HG02610 (cell line): ENCODE measurements around the gene MYL9.

Source experiments
- ATAC-seq: cut with Tn5 transposase; IDR thresholded peaks from one replicate; pipeline ENCODE4 v1.9.1; 2021; ENCODE audit warnings: mild to moderate bottlenecking, moderate library complexity; ENCODE audit not compliant: unreplicated experiment

Gene MYL9

GRCh38 chr20:36525620-36526365 lies 15.5 kb upstream of the MYL9 start:
- ATAC-seq: no peak

DNA sequence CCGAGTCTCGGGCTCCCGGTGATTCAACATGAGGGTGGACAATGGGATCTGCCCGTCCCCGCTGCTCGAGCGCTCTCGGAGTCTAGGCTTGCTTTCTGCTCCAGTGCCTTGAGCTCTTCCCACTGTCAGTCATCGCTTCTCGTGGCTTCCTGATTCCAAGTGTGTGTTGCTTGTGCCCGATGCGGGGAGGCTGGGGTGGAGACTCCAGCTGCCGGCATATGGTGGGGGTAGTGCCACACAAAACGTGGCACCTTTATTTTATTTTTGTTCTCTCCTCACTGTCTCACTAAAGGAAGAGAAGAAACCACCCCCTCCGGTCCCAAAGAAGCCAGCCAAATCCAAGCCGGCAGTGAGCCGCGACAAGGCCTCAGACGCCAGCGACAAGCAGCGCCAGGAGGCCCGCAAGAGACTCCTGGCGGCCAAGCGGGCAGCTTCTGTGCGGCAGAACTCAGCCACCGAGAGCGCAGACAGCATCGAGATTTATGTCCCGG lies 14.8 kb upstream of the MYL9 start:
- ATAC-seq: no peak

GRCh38 chr20:36527331-36528125 lies 13.8 kb upstream of the MYL9 start:
- no peak for ATAC-seq

- no peak for ATAC-seq
Observed at GRCh38 chr20:36528176-36528874, 13.0 kb upstream of the MYL9 start.

GRCh38 chr20:36528875-36529417 lies 12.4 kb upstream of the MYL9 start:
- no peak for ATAC-seq

DNA sequence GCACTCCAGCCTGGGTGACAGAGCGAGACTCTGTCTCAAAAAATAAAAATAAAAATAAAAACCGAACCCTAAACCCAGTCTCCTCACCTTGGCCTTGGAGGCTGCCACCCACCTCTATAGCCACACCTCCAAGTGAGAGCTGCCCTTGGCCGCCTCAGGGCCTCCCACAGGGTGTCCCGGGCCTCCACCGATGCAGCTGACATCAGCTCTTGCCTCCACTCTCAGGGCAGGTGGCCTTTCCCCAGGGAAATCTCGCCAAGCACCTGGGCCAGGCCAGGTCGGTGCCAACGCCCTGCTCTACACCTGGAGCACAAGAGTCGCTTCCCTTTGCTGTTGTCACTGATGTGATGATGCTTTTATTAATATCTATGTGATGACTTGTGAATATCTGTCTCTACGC lies 8.9 kb upstream of the MYL9 start:
- no peak for ATAC-seq

DNA sequence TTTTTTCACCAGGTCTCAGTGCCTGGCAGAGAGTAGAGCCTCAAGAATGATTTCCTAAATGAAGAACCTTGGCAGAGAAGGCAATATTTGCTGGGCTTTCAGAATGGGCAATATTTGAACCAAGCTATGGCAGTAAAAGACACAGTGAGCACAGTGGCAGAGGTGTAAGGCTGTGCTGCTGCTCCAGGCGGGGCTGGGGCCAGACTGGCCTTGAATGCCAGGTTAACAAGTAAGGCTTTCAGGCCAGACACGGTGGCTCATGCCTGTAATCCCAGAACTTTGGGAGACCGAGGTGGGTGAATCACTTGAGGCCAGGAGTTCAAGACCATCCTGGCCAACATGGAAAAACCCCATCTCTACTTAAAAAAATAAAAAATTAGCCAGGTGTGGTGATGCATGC lies 8.5 kb upstream of the MYL9 start:
- ATAC-seq: no peak

GRCh38 chr20:36538026-36538722 lies 3.1 kb upstream of the MYL9 start:
- no peak for ATAC-seq

DNA sequence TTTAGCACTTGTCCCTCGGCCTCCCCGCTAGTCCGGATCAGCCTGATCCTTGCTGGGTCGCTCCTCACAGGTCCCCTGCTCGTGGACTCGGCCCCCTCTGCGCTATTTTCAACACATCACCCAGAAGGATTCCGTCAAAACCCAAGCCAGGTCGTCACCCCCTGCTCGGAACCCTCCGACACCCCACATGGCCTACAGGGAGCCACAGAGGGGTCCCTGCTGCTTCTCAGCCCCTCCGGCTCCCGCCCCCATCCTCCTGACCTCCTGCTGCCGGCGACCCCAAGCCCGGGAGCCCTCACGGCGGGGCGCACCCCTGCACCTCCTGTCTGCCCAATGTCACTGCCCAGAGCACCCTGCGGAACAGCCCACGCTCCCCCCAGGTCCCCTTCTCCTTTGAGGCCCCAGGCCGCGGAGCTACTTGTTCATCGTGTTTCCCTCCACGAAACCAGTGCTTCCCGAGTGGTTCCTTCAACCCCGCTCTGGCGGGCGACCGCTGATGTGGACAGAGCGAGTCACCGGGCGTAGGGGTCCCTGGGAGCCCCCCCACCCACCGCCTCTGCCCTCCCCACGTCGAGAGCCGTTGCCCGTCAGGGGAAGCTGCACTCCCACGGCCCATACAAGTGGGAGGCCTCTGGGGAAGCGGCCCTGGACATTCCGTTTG lies 638 bp upstream of the MYL9 start:
- ATAC-seq: no peak

DNA sequence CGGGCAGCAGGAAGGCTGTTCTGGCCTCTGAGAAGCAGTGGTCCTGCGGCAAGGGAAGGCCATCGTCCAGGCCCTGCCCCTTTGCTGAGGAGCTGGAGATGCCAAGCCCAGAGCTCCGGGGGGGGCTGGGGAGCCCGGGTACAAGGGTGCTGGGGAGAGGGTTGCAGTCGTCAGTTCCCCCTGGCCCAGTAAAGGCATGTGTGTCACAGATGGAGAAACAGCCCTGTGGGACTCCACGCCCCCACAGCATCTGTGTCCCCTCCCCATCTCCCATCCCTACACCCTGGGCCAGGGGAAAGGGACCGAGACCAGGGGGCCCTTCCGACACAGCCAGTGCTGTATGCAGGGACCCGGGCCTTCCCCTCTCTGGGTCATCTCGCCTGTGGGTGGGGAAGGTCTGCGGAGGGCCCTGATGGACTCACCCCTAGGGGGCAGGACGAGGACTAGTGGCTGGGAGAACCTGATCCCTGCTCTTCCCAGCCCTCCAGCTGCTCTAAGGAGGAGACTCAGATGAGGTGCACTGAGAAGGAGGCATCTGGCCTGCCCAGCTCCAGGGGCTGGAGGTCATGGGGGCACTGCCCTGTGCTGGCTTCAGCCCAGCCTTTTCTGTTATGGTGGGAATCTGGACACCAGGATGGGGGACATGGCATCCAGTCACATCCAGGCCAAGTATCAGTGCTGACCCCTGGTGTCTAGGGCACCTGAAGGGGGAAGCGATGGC lies 609 bp downstream of the MYL9 start:
- ATAC-seq: no peak

DNA sequence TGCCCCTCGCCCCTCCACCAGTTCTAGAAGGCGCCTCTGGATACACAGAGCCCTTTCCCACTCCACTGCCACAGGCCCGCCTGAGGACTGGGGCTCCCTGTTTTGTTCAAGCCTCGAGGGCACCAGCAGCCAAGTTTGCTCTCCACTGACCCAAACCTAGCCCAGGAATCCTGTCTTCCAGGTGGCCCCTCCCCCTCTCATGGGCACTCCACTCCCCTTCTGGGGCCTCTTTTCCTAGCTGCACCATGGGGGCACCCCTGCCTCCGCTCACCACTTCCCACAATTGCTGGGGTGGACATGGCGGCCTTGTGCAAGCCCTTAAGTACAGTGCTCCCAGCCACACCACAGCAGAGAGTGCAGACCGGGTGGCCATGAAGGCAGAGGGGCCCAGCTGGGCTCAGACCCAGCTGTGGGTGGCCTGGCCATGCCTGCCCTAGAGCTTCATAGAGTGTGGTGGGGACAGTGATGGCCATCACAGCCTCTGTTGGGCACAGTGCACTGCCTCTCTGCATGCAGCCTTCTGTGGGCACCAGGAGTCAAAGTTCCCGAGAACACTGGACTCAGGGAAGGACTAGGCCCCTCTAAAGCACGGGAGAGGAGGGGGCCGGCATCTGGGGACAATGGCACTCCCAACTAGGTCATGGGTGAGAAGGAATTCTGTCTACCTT lies 1.3 kb downstream of the MYL9 start:
- ATAC-seq: no peak

DNA sequence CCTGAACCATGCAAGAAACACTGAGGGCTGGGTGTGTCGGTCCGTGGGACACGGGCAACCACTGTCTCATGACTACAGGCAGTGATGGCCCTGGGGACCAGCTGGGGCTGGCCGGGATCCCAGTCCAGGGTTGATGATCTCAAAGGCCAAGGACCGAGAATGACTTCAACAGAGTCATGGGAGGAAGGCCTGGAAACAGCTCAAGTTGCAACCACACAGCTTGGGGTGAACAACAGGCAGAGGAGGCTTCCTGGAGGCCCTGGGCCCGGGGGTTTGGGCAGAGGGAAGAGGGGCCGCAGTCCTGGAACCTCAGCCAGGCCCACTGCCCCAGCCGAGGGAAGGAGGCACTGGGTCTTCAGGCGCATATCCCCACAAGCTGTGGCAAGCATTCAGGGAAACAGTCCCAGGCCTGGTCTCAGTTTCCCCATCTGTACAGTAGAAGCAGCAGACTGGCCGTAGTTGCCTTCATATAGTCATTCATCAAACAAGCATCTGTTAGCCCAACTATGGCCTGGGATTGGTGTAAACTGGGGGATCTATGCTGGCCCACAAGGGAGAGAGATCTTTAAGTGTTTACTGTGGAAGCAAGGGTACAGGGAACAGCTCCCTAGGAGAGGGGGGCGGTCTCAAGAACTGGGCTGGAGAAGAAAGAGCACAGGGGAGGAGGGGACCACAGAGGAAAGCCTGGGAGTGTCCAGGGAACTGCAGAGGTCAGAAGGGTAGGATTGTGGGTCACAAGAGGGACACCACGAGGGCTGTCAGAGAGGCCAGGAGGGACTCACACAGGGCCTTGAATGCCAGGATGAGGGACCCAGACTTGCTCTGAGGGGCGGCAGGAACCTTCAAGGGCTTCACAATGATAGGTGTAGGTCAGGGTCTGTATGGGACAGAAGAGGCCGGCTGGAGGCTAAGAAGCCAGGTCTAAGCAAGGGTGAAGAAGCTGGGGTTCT lies 2.1 kb downstream of the MYL9 start:
- ATAC-seq: no peak

DNA sequence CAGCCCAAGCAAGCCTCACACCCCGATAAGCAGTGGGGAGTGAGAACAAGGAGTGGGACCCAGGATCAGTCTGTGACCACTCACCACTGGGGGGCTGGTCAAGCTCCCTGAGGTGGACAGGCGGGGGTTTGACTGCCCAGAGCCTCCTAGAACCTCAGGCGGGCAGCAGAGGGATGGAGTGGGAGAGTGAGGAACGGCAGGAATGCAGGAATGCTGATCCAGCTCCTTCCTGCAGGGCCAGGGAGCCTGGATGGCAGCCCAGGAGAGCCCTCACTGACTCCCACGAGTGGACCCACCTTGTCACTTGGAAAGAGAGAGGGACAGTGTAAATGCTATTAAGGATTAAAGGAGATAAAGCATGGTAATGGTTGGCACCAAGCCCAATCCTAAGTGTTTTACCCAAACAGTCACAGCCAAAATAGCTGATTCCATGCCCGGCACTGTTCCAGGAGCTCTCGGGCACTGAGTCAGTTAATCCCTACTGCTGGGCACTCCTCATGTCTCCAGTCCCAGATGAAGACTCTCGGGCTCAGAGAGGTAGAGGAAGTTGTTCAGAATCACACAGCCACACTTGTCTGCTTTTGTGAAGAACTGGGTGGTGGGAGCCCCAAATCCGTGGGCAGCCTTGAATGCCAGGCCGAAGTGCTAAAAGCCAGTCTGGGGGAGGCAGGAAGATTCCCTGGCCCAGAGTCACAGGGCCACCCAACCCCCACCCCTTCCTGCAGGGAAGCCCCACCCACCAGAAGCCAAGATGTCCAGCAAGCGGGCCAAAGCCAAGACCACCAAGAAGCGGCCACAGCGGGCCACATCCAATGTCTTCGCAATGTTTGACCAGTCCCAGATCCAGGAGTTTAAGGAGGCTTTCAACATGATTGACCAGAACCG lies 3.1 kb downstream of the MYL9 start:
- ATAC-seq: no peak

DNA sequence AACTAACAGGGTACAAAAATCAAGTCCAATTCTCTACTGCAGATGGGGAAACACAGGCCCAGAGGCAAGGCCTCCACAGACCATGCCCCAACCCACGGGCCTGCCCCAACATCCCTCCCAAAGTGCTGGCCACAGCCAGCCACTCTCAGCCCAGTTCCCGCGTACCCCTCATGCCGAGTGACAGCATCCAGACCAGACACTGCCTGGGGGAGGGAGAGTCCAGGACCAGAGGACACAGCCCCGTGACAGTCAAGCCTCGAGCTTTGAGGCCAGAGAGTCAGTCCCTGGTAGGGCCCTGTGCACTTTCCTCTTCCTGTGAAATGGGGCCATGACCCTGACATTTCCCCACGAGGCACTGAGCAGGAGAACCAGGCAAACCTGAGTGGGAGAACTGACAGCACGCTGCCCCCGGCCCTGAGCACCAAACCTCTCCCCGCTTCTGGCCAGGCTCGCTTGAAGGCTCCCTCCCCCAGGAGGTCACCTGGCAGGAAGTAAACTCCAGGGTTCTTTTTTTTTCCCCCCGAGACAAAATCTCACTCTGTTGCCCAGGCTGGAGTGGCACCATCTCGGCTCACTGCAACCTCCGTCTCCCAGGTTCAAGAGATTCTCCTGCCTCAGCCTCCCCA lies 4.9 kb downstream of the MYL9 start:
- no peak for ATAC-seq

DNA sequence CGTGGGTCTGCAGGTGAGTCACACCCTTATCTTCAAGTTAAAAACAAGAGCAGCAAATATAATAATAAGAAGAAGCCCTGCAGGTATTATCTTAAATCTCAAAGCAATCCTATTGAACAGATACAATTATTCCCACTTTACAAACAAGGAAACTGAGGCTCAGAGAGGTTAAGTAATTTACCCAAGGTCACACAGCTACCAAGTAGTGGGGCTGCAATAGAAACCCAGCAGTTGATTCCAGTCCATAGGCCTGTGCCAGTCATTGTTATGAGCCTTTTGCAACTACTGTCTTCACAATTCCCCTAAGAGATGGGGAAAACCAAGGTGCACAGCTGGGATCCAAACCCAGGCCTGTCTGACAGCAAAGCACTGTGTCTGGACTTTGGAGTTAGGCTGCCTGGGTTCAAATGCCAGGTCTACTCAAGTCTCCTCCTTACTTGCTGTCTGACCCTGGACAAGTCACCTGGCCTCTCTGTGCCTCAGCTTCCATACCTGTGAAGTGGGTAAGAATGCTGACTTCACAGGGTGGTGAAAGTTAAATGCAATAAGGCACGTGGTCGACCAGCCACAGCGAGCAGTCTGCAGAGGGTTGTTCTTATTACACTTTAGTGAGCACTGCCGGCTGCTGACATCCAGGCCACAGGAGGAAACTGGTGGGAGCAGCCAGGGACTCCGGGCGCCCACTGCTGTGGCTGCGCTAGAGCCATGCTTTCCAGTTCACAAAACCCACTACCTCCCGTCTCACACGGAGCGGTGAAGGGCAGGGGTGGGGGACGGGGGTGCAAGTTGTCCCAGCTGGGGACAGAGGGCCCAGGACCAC lies 6.1 kb downstream of the MYL9 start:
- no peak for ATAC-seq

- no peak for ATAC-seq
Observed at GRCh38 chr20:36548006-36548315, 6.6 kb downstream of the MYL9 start.
